ENCODE results near the gene BDKRB2. TPM values are rescaled to one million over a fixed set of nuclear protein-coding genes. Genes with fewer than 3 reads are reported as not detected.

The BDKRB2 gene
- total and polyA plus RNA-seq, 9 donors = 0.40 to 3.3 (median 1.9) TPM

GRCh38 chr14:96270565-96271420 lies 66.2 kb downstream of the BDKRB2 start:
- no peaks in the 10 kb centered on the region for H3K9me3 ChIP-seq
- WGBS, 3 donors = 70 to 89% (median 85%) methylated on average over 8 of the region's 8 CpGs
- H3K4me3 ChIP-seq = no peak overlapping the region
- no peaks in the 10 kb centered on the region for H3K27me3 ChIP-seq
- no peak for DNase-seq
- H3K4me1 ChIP-seq (ENCODE audit: insufficient read depth) = no peaks in the 10 kb centered on the region
- no peak for TF ChIP-seq EP300 (IDR thresholded peaks at IDR 0.05)
- TF ChIP-seq POLR2A (IDR thresholded peaks at IDR 0.05) = no peak
- no peak for TF ChIP-seq CTCF (IDR thresholded peaks at IDR 0.05)
- intact Hi-C loops (cut with DNase I) = loop anchor here (10.0 kb wide), 3 partner anchors 176 to 706 kb away; no protein-coding TSS in a partner anchor
- no peaks in the 10 kb centered on the region for H3K36me3 ChIP-seq
- no peak overlapping the region for H3K27ac ChIP-seq

- H3K4me1 ChIP-seq (ENCODE audit: insufficient read depth) = no peaks in the 10 kb centered on the region
- WGBS, 3 donors = 63 to 94% (median 83%) methylated on average over 1 of the region's 1 CpG
- intact Hi-C loops (cut with DNase I) = loop anchor here (10.0 kb wide), 3 partner anchors 177 to 707 kb away; no protein-coding TSS in a partner anchor
Observed at GRCh38 chr14:96271421-96271762, 66.8 kb downstream of the BDKRB2 start.

GRCh38 chr14:96272777-96273473 lies 68.3 kb downstream of the BDKRB2 start:
- intact Hi-C loops (cut with DNase I) = loop anchor here (10.0 kb wide), 3 partner anchors 178 to 708 kb away; no protein-coding TSS in a partner anchor
- Histone ChIP-seq H3K4me1 (ENCODE audit: insufficient read depth) (no peaks in the 10 kb centered on the region), H3K27ac (no peak overlapping the region), H3K27me3 (no peaks in the 10 kb centered on the region), H3K36me3 (no peaks in the 10 kb centered on the region), H3K4me3 (no peak overlapping the region), H3K9me3 (no peaks in the 10 kb centered on the region)
- DNase-seq = no peak
- WGBS, 3 donors = 14 to 28% (median 26%) methylated on average over 3 of the region's 3 CpGs
- TF ChIP-seq EP300 (IDR thresholded peaks at IDR 0.05) = no peak
- TF ChIP-seq POLR2A (IDR thresholded peaks at IDR 0.05) = no peak
- TF ChIP-seq CTCF (IDR thresholded peaks at IDR 0.05) = no peak

More at GRCh38 chr14:96271421-96271762, 66.8 kb downstream of the BDKRB2 start:
- TF ChIP-seq POLR2A (IDR thresholded peaks at IDR 0.05) (no peak), EP300 (IDR thresholded peaks at IDR 0.05) (no peak), CTCF (IDR thresholded peaks at IDR 0.05) (no peak)
- no peaks in the 10 kb centered on the region for H3K27me3 ChIP-seq
- no peak overlapping the region for H3K27ac ChIP-seq
- no peaks in the 10 kb centered on the region for H3K36me3 ChIP-seq
- H3K9me3 ChIP-seq = no peaks in the 10 kb centered on the region
- H3K4me3 ChIP-seq = no peak overlapping the region
- DNase-seq = no peak

- no peak for TF ChIP-seq POLR2A (IDR thresholded peaks at IDR 0.05)
- no peak for TF ChIP-seq EP300 (IDR thresholded peaks at IDR 0.05)
- Histone ChIP-seq H3K27ac (no peak overlapping the region), H3K9me3 (no peaks in the 10 kb centered on the region), H3K27me3 (no peaks in the 10 kb centered on the region), H3K36me3 (no peaks in the 10 kb centered on the region), H3K4me3 (no peak overlapping the region), H3K4me1 (ENCODE audit: insufficient read depth) (no peaks in the 10 kb centered on the region)
- DNase-seq = no peak
- intact Hi-C loops (cut with DNase I) = loop anchor here (10.0 kb wide), 3 partner anchors 179 to 709 kb away; no protein-coding TSS in a partner anchor
- 78 to 91% (median 85%) methylated on average over 5 of the region's 5 CpGs for WGBS, 3 donors
Observed at GRCh38 chr14:96273629-96274028, 69.0 kb downstream of the BDKRB2 start.

Data from ovary (tissue), 9 donors.